GM23248 (cell line): ENCODE data around the gene ACAP3. TPM values are rescaled to one million over a fixed set of nuclear protein-coding genes. Genes with fewer than 3 reads are reported as not detected.

Experiments used
- DNase-seq: peaks from one replicate; pipeline ENCODE4 v3.0.0-alpha.2; 2015
- H2AFZ ChIP-seq: fragments of 200-600 bp; sonication (generic); 2 replicates; pipeline ENCODE4 v1.6.1; 2016; ENCODE audit warnings: antibody characterized with exemption
- H3F3A ChIP-seq: fragments of 200-600 bp; sonication (generic); 2 replicates; pipeline ENCODE4 v1.6.1; 2016; ENCODE audit warnings: mild to moderate bottlenecking, antibody characterized with exemption, mixed run types; ENCODE audit not compliant: insufficient read depth
- H3K27ac ChIP-seq: fragments of 200-600 bp; sonication (generic); 2 replicates; pipeline ENCODE4 v1.5.1; 2016; ENCODE audit warnings: mild to moderate bottlenecking
- H3K27me3 ChIP-seq: fragments of 200-600 bp; sonication (generic); replicated peaks from 2 replicates; pipeline ENCODE4 v1.6.1; 2016; ENCODE audit warnings: mild to moderate bottlenecking; ENCODE audit not compliant: insufficient read depth
- H3K36me3 ChIP-seq: fragments of 200-600 bp; sonication (generic); 2 replicates; pipeline ENCODE4 v1.6.1; 2016; ENCODE audit warnings: low read depth, mild to moderate bottlenecking
- H3K4me1 ChIP-seq: fragments of 200-600 bp; sonication (generic); 2 replicates; pipeline ENCODE4 v1.6.1; 2016; ENCODE audit warnings: mild to moderate bottlenecking; ENCODE audit not compliant: insufficient read depth
- H3K4me2 ChIP-seq: fragments of 200-600 bp; sonication (generic); one replicate; pipeline ENCODE4 v1.6.1; 2016; ENCODE audit warnings: mild to moderate bottlenecking; ENCODE audit not compliant: unreplicated experiment
- H3K4me3 ChIP-seq: fragments of 200-600 bp; sonication (generic); 2 replicates; pipeline ENCODE4 v1.5.1; 2016; ENCODE audit warnings: mild to moderate bottlenecking
- H3K79me2 ChIP-seq: fragments of 200-600 bp; sonication (generic); 2 replicates; pipeline ENCODE4 v1.6.1; 2016; ENCODE audit warnings: mild to moderate bottlenecking; ENCODE audit not compliant: insufficient read depth
- H3K9ac ChIP-seq: fragments of 200-600 bp; sonication (generic); 2 replicates; pipeline ENCODE4 v1.6.1; 2016; ENCODE audit warnings: mild to moderate bottlenecking
- H3K9me2 ChIP-seq: fragments of 200-600 bp; sonication (generic); 2 replicates; pipeline ENCODE4 v1.6.1; 2016; ENCODE audit warnings: mixed run types, mild to moderate bottlenecking, moderate library complexity; ENCODE audit not compliant: insufficient read depth
- H3K9me3 ChIP-seq: fragments of 200-600 bp; sonication (generic); one replicate; pipeline ENCODE4 v1.6.1; 2017; ENCODE audit warnings: low read depth
- H4K20me1 ChIP-seq: fragments of 200-600 bp; sonication (generic); 2 replicates; pipeline ENCODE4 v1.6.0; 2016; ENCODE audit not compliant: insufficient read depth
- EZH2 ChIP-seq: fragments of 200-600 bp; sonication (generic); IDR thresholded peaks from 2 replicates; pipeline ENCODE4 v1.6.1; 2018; ENCODE audit warnings: antibody characterized with exemption, mild to moderate bottlenecking; ENCODE audit not compliant: insufficient read depth, poor library complexity, severe bottlenecking
- EZH2phosphoT487 ChIP-seq: fragments of 200-600 bp; sonication (generic); IDR thresholded peaks from 2 replicates; pipeline ENCODE4 v1.6.1; 2018; ENCODE audit warnings: antibody characterized with exemption, moderate library complexity, mild to moderate bottlenecking, low read depth; ENCODE audit not compliant: insufficient read depth
- WGBS, 2 experiments: methylation state at CpG; one replicate each; pipeline ENCODE4 v1.1.6; 2015 to 2017; ENCODE audit warnings: low lambda C conversion rate in 2 of 2, low coverage in 1 of 2; ENCODE audit errors: missing lambda C conversion rate in 2 of 2; 5-methylcytosine and 5-hydroxymethylcytosine counted together
- in situ Hi-C: fragments of 300-500 bp; cut with MboI; formaldehyde crosslinking; loops from 2 replicates; pipeline ENCODE4 v1.15.0; 2020
- polyA plus RNA-seq: library from polyadenylated mRNA; unstranded; fragments of >200 nt; fragmentation: Nextera tagmentation; extraction: Ambion mirVana; gene quantifications from 2 replicates; pipeline ENCODE4 v1.2.1, GENCODE V29; 2016
- total RNA-seq: library from RNA; depleted of rRNA; stranded (reverse); fragments of >200 nt; shearing (Covaris generic); gene quantifications from 2 replicates; pipeline ENCODE4 v1.2.3, GENCODE V29; 2014

The ACAP3 gene
- total and polyA plus RNA-seq, 2 experiments from 2014 or later = 11.8 to 68.0 TPM

- H3K9me2 ChIP-seq = no peaks in the 10 kb centered on the region
- peaks cover 23% of the 10 kb centered on the region for H3K4me1 ChIP-seq
- peaks cover 62% of the 10 kb centered on the region for H3K79me2 ChIP-seq
- H3K4me3 ChIP-seq = no peak overlapping the region
- WGBS, 2 experiments = 94 to 96% methylated on average over 9 to 26 of the region's 28 CpGs
- H3K27ac ChIP-seq = no peak overlapping the region
- no peaks in the 10 kb centered on the region for H3K9me3 ChIP-seq
- TF ChIP-seq EZH2 (no peak), EZH2phosphoT487 (no peak)
- no peaks in the 10 kb centered on the region; the same call in 1 of the 2 replicates for H3K36me3 ChIP-seq
- no peaks in the 10 kb centered on the region for H3F3A ChIP-seq
- DNase-seq = no peak
- no peak overlapping the region for H3K9ac ChIP-seq
- H4K20me1 ChIP-seq = no peaks in the 10 kb centered on the region
- no peak overlapping the region for H3K4me2 ChIP-seq
- H2AFZ ChIP-seq = no peak overlapping the region
- in situ Hi-C loops = no loop called here
- no peaks in the 10 kb centered on the region for H3K27me3 ChIP-seq
These were observed 34.4 kb upstream of the ACAP3 start for GRCh38 chr1:1342061-1342562.

- no peak for DNase-seq
- H3K4me1 ChIP-seq = peaks cover 23% of the 10 kb centered on the region
- no peaks in the 10 kb centered on the region for H3F3A ChIP-seq
- H3K27me3 ChIP-seq = no peaks in the 10 kb centered on the region
- no peaks in the 10 kb centered on the region for H4K20me1 ChIP-seq
- no peaks in the 10 kb centered on the region for H3K9me2 ChIP-seq
- in situ Hi-C loops = no loop called here
- WGBS, 2 experiments = 92 to 95% methylated on average over 17 of the region's 17 CpGs
- no peak for TF ChIP-seq EZH2
- no peak for TF ChIP-seq EZH2phosphoT487
- H3K4me3 ChIP-seq = no peak overlapping the region
- no peaks in the 10 kb centered on the region for H3K9me3 ChIP-seq
- no peak overlapping the region for H2AFZ ChIP-seq
- H3K36me3 ChIP-seq = no peaks in the 10 kb centered on the region; the same call in 1 of the 2 replicates
- peaks cover 56% of the 10 kb centered on the region for H3K79me2 ChIP-seq
- no peak overlapping the region for H3K9ac ChIP-seq
- no peak overlapping the region for H3K27ac ChIP-seq
- no peak overlapping the region for H3K4me2 ChIP-seq
These were observed 33.9 kb upstream of the ACAP3 start for GRCh38 chr1:1341549-1342021.

GRCh38 chr1:1340791-1341548, 33.2 kb upstream of the ACAP3 start:
- in situ Hi-C loops = no loop called here
- Histone ChIP-seq H3K27ac (no peak overlapping the region), H3K36me3 (no peaks in the 10 kb centered on the region; the same call in 1 of the 2 replicates), H3K4me2 (no peak overlapping the region), H3K9me3 (no peaks in the 10 kb centered on the region), H4K20me1 (no peaks in the 10 kb centered on the region), H2AFZ (no peak overlapping the region), H3K4me3 (no peak overlapping the region), H3F3A (no peaks in the 10 kb centered on the region), H3K27me3 (no peaks in the 10 kb centered on the region), H3K79me2 (peaks cover 50% of the 10 kb centered on the region), H3K9me2 (no peaks in the 10 kb centered on the region), H3K9ac (no peak overlapping the region), H3K4me1 (peaks cover 18% of the 10 kb centered on the region)
- WGBS, 2 experiments = 85 to 87% methylated on average over 32 to 36 of the region's 36 CpGs
- TF ChIP-seq EZH2 = no peak
- no peak for TF ChIP-seq EZH2phosphoT487
- no peak for DNase-seq

- Histone ChIP-seq H3K9ac (no peak overlapping the region), H3K4me1 (peaks cover 10% of the 10 kb centered on the region), H3K27ac (no peak overlapping the region), H3F3A (no peaks in the 10 kb centered on the region), H3K4me2 (no peak overlapping the region), H4K20me1 (no peaks in the 10 kb centered on the region), H2AFZ (no peak overlapping the region), H3K36me3 (no peaks in the 10 kb centered on the region; the same call in 1 of the 2 replicates), H3K79me2 (peaks cover 42% of the 10 kb centered on the region), H3K9me2 (no peaks in the 10 kb centered on the region), H3K9me3 (no peaks in the 10 kb centered on the region), H3K4me3 (no peak overlapping the region), H3K27me3 (no peaks in the 10 kb centered on the region)
- in situ Hi-C loops = no loop called here
- DNase-seq = no peak
- TF ChIP-seq EZH2phosphoT487 (no peak), EZH2 (no peak)
- 95% methylated on average over 17 to 23 of the region's 23 CpGs for WGBS, 2 experiments
These were observed 32.5 kb upstream of the ACAP3 start for GRCh38 chr1:1340185-1340584.
